GM12878 (cell line): ENCODE results near the gene TOE1. TPM values are rescaled to one million over a fixed set of nuclear protein-coding genes. Genes with fewer than 3 reads are reported as not detected.

ENCODE experiments used
- ATAC-seq: fragments of 200-7000 bp; cut with Tn5 transposase; 3 replicates; pipeline ENCODE4 v1.9.1; 2020; ENCODE audit warnings: mild to moderate bottlenecking, moderate library complexity
- BruUV-seq: library from RNA; stranded (reverse); fragments of 400-500 nt; replicated peaks from 2 replicates; lab custom pipeline; 2021; lab: Mats Ljungman, UMichigan
- CTCF ChIA-PET: fragments of 300-600 bp; sonication (Branson Sonifier 250); formaldehyde crosslinking; extraction: SDS; loops from one replicate; lab custom pipeline; 2021; ENCODE audit warnings: inconsistent platforms; lab: Yijun Ruan, JAX
- POLR2A ChIA-PET: fragments of 350-600 bp; formaldehyde crosslinking; extraction: SDS; loops from one replicate; lab custom pipeline; 2021; ENCODE audit warnings: inconsistent platforms; lab: Charles Lee
- RAD21 ChIA-PET: fragments of 300-600 bp; sonication (Branson Sonifier 250); formaldehyde crosslinking; loops from one replicate; lab custom pipeline; 2023; ENCODE audit warnings: antibody characterized with exemption; ENCODE audit not compliant: unreplicated experiment; lab: Charles Lee
- SMC1A ChIA-PET: fragments of 300-600 bp; sonication (Branson Sonifier 250); formaldehyde crosslinking; loops from one replicate; lab custom pipeline; 2023; ENCODE audit not compliant: unreplicated experiment, uncharacterized antibody; lab: Charles Lee
- DNase-seq: peaks from one replicate; pipeline ENCODE4 v3.0.0-alpha.2; 2011; ENCODE audit warnings: low read depth, low spot score
- FAIRE-seq: peaks from 3 replicates; lab custom pipeline; 2011; peaks lifted over from hg19 to GRCh38; lab: Jason Lieb, UNC
- H2AFZ ChIP-seq: 2 replicates; pipeline ENCODE4 v1.6.0; 2011; ENCODE audit warnings: low read depth, low read length, control low read depth; ENCODE audit not compliant: control insufficient read depth
- H3K27ac ChIP-seq: 2 replicates; pipeline ENCODE4 v1.5.1; 2011; ENCODE audit warnings: control low read depth; ENCODE audit not compliant: control insufficient read depth, insufficient read depth
- H3K27me3 ChIP-seq, 2 experiments: replicated peaks in 1 of 2; 2 replicates each; pipeline versions ENCODE4 v1.6.0 to v1.6.1; 2011; ENCODE audit warnings: low read length in 1 of 2; ENCODE audit not compliant: control insufficient read depth in 2 of 2, insufficient read depth in 2 of 2
- H3K36me3 ChIP-seq, 2 experiments: 2 replicates each; pipeline ENCODE4 v1.5.1; 2011; ENCODE audit warnings: low read length in 1 of 2; ENCODE audit not compliant: control insufficient read depth in 2 of 2, insufficient read depth in 2 of 2
- H3K4me1 ChIP-seq: 2 replicates; pipeline ENCODE4 v1.6.1; 2011; ENCODE audit warnings: mild to moderate bottlenecking, low read length, moderate library complexity, mixed read lengths; ENCODE audit not compliant: control insufficient read depth, insufficient read depth
- H3K4me2 ChIP-seq: 2 replicates; pipeline ENCODE4 v1.6.0; 2011; ENCODE audit warnings: control low read depth; ENCODE audit not compliant: control insufficient read depth, insufficient read depth
- H3K4me3 ChIP-seq: fragments of 200-600 bp; sonication (generic); 2 replicates; pipeline ENCODE4 v1.5.1; 2016
- H3K79me2 ChIP-seq: 2 replicates; pipeline ENCODE4 v1.6.0; 2011; ENCODE audit warnings: low read length; ENCODE audit not compliant: control insufficient read depth, insufficient read depth
- H3K9ac ChIP-seq: 2 replicates; pipeline ENCODE4 v1.8.0; 2011; ENCODE audit warnings: low read length, control low read depth, mixed read lengths; ENCODE audit not compliant: control insufficient read depth, insufficient read depth
- H3K9me3 ChIP-seq: replicated peaks from 3 replicates; pipeline ENCODE4 v1.5.1; 2011; ENCODE audit warnings: mild to moderate bottlenecking, low read length; ENCODE audit not compliant: control insufficient read depth, insufficient read depth
- H4K20me1 ChIP-seq: 2 replicates; pipeline ENCODE4 v1.6.0; 2011; ENCODE audit not compliant: control insufficient read depth, insufficient read depth
- ATF3 ChIP-seq: IDR thresholded peaks from 2 replicates; pipeline ENCODE4 v1.6.1; 2011; ENCODE audit warnings: low read depth, mild to moderate bottlenecking, low read length, moderate library complexity, borderline replicate concordance; ENCODE audit errors: extremely low read depth
- MXI1 ChIP-seq: fragments of 150-350 bp; IDR thresholded peaks from 2 replicates; pipeline ENCODE4 v1.6.1; 2011; ENCODE audit warnings: low read depth, mild to moderate bottlenecking, inconsistent platforms, low read length, improper control_type of control experiment
- PAX5 ChIP-seq: IDR thresholded peaks from 2 replicates; pipeline ENCODE4 v1.6.1; 2011; ENCODE audit warnings: low read depth, low read length, borderline replicate concordance
- REST ChIP-seq: IDR thresholded peaks from 2 replicates; pipeline ENCODE4 v1.6.1; 2012; ENCODE audit warnings: mild to moderate bottlenecking, low read depth, low read length
- STAT3 ChIP-seq: IDR thresholded peaks from 2 replicates; pipeline ENCODE4 v1.6.1; 2011; ENCODE audit warnings: low read depth, low read length, improper control_type of control experiment
- WRNIP1 ChIP-seq: IDR thresholded peaks from 2 replicates; pipeline ENCODE4 v1.6.1; 2011; ENCODE audit warnings: low read depth, low read length, improper control_type of control experiment, borderline replicate concordance
- ZBTB11 ChIP-seq: fragments of 450-650 bp; formaldehyde crosslinking; IDR thresholded peaks from 2 replicates; pipeline ENCODE4 v1.5.0; 2022; ENCODE audit warnings: mild to moderate bottlenecking, missing genetic modification characterization
- ZBTB40 ChIP-seq: fragments of 450-650 bp; IDR thresholded peaks from 2 replicates; pipeline ENCODE4 v1.6.1; 2016; ENCODE audit warnings: mild to moderate bottlenecking, moderate library complexity, borderline replicate concordance
- WGBS: methylation state at CpG from one replicate; pipeline ENCODE4 v1.1.6; 2016; ENCODE audit warnings: low lambda C conversion rate; ENCODE audit not compliant: insufficient replicate concordance, insufficient coverage; ENCODE audit errors: missing lambda C conversion rate; 5-methylcytosine and 5-hydroxymethylcytosine counted together
- in situ Hi-C: fragments of 300-500 bp; cut with MboI; formaldehyde crosslinking; loops from 9 replicates; pipeline ENCODE4 v1.14.3; 2018; ENCODE audit warnings: mixed read lengths
- intact Hi-C: fragments of 100-400 bp; cut with micrococcal nuclease; formaldehyde crosslinking; loops from one replicate; pipeline ENCODE4 v1.14.2; 2022; ENCODE audit not compliant: unreplicated experiment
- polyA plus RNA-seq, 11 experiments: library from polyadenylated mRNA; depleted of rRNA in 4 of 11; unstranded in 6 of 11; stranded (reverse) in 5 of 11; fragments of >200 nt; fragmentation: Nextera tagmentation in 4 of 11; fragmentation: Illumina TruSeq in 1 of 11; extraction: Ambion mirVana in 4 of 11; extraction: Trizol in 1 of 11; gene quantifications; 1 replicate in 1 of 11; 2 replicates in 10 of 11; pipeline versions ENCODE4 v1.2.1 to v1.2.3, GENCODE V29; 2011 to 2016; ENCODE audit warnings: inconsistent platforms in 2 of 11, missing spikeins in 2 of 11, low read depth in 1 of 11
- total RNA-seq, 4 experiments: library from RNA; depleted of rRNA in 3 of 4; stranded (reverse); fragments of >200 nt in 3 of 4; fragmentation: Illumina TruSeq in 1 of 4; extraction: Trizol in 1 of 4; gene quantifications; 2 replicates each; pipeline versions ENCODE4 v1.2.1 to v1.2.3, GENCODE V29; 2013 to 2021

TOE1 gene
- total and polyA plus RNA-seq, 10 of the 15 experiments (the other 5 are each of a cell fraction or from before 2014, with no cell fraction given) = 22.7 to 38.0 (median 33.3) TPM

GRCh38 chr1:45306905-45307304, 33.1 kb upstream of the TOE1 start:
- RAD21 ChIA-PET = interaction anchor here (1.2 to 10.1 kb wide), 8 partner anchors 8 to 296 kb away, joined by 3 to 146 read pairs (median 7); partner anchors contain the start of genes HECTD3, MUTYH, TESK2 and TOE1
- WGBS = 7% methylated on average over 3 of the region's 3 CpGs
- ATAC-seq (no peak), DNase-seq (no peak)
- intact Hi-C loops = no loop called here
- SMC1A ChIA-PET = interaction anchor here (0.7 to 7.3 kb wide), 11 partner anchors 8 to 293 kb away, joined by 3 to 88 read pairs (median 6); partner anchors contain the start of genes HPDL, MUTYH, TESK2 and TOE1
- no peak for TF ChIP-seq STAT3
- TF ChIP-seq ATF3 = no peak
- TF ChIP-seq ZBTB40 = peak; percentile 34; the same call in 1 of the 2 replicates
- TF ChIP-seq PAX5 = no peak
- no peak for TF ChIP-seq WRNIP1
- TF ChIP-seq REST = no peak
- TF ChIP-seq ZBTB11 (CRISPR knock-in tag) = no peak
- TF ChIP-seq MXI1 = no peak
- TF ChIP-seq, all 136 proteins: peak for 1
- no peak for FAIRE-seq
- H3K27ac ChIP-seq = peak overlapping the region; percentile 59
- H3K4me2 ChIP-seq = peak overlapping the region; percentile 56
- peaks cover 18% of the 10 kb centered on the region for H3K4me1 ChIP-seq
- peak overlapping the region; percentile 31 for H2AFZ ChIP-seq
- in situ Hi-C loops = no loop called here
- no peaks in the 10 kb centered on the region for H3K9me3 ChIP-seq
- CTCF ChIA-PET = interaction anchor here (1.0 to 10.7 kb wide), 9 partner anchors 14 to 295 kb away, joined by 3 to 153 read pairs (median 6); partner anchors contain the start of genes HECTD3, HPDL, MUTYH and PRDX1
- no peaks in the 10 kb centered on the region for H4K20me1 ChIP-seq
- no peak overlapping the region for H3K4me3 ChIP-seq
- peak overlapping the region; percentile 37 for H3K9ac ChIP-seq
- H3K27me3 ChIP-seq = no peaks in the 10 kb centered on the region
- no TSS peak for BruUV-seq
- peaks cover 7% of the 10 kb centered on the region for H3K79me2 ChIP-seq
- no peaks in the 10 kb centered on the region for H3K36me3 ChIP-seq
- POLR2A ChIA-PET = interaction anchor here (0.5 to 6.4 kb wide), 8 partner anchors 13 to 507 kb away, joined by 3 to 98 read pairs (median 4); partner anchors contain the start of genes CCDC163, MMACHC, MUTYH and PLK3
